Thymus (tissue), 11 donors: ENCODE results near the gene ZNF48. TPM values are rescaled to one million over a fixed set of nuclear protein-coding genes. Genes with fewer than 3 reads are reported as not detected.
A peak's percentile ranks its signal among the peaks of the same experiment; 100 is the strongest.
"Not testable (repeated sequence)": the region's sequence is repeated elsewhere in the genome, so short reads cannot be mapped to it uniquely, and the experiment has no call there.

Source experiments
- DNase-seq, 9 donors: peaks; one replicate each; pipeline ENCODE4 v3.0.0-alpha.2; 2013; ENCODE audit warnings: low spot score in 9 of 9, low read depth in 6 of 9, missing footprints in 1 of 9
- H3K27ac ChIP-seq, 2 donors: one replicate each; pipeline ENCODE4 v1.5.1; 2013; ENCODE audit warnings: control low read depth in 1 of 2, low read depth in 1 of 2, low read length in 1 of 2, mild to moderate bottlenecking in 1 of 2, moderate library complexity in 1 of 2
- H3K27me3 ChIP-seq, 2 donors: one replicate each; pipeline ENCODE4 v1.5.1; 2013; ENCODE audit warnings: low read length in 1 of 2; ENCODE audit not compliant: control insufficient read depth in 2 of 2, insufficient read depth in 1 of 2
- H3K36me3 ChIP-seq, 2 donors: one replicate each; pipeline ENCODE4 v1.5.1; 2013; ENCODE audit warnings: low read length in 1 of 2, mild to moderate bottlenecking in 1 of 2, moderate library complexity in 1 of 2; ENCODE audit not compliant: control insufficient read depth in 2 of 2, insufficient read depth in 2 of 2
- H3K4me1 ChIP-seq, 2 donors: one replicate each; pipeline ENCODE4 v1.5.1; 2013; ENCODE audit warnings: low read length in 2 of 2; ENCODE audit not compliant: control insufficient read depth in 2 of 2, insufficient read depth in 2 of 2
- H3K4me3 ChIP-seq, 2 donors: one replicate each; pipeline ENCODE4 v1.5.1; 2013; ENCODE audit warnings: low read length in 2 of 2, control low read depth in 1 of 2, mild to moderate bottlenecking in 1 of 2
- H3K9me3 ChIP-seq, 2 donors: one replicate each; pipeline ENCODE4 v1.5.1; 2013; ENCODE audit warnings: low read length in 1 of 2, mild to moderate bottlenecking in 1 of 2; ENCODE audit not compliant: control insufficient read depth in 2 of 2, insufficient read depth in 1 of 2
- WGBS: extraction: QIAGEN DNeasy Blood & Tissue Kit; methylation state at CpG from one replicate; pipeline ENCODE4 v1.1.7; 2013; 5-methylcytosine and 5-hydroxymethylcytosine counted together
- polyA plus RNA-seq: library from polyadenylated mRNA; stranded (reverse); fragments of 200-250 nt; gene quantifications from one replicate; pipeline ENCODE4 v1.2.3, GENCODE V29; 2013
- total RNA-seq: library from RNA; stranded (reverse); fragments of 120-200 nt; gene quantifications from one replicate; pipeline ENCODE4 v1.2.4, GENCODE V29; 2013
- donor health status: healthy.

The ZNF48 gene
- total and polyA plus RNA-seq, 2 donors = 5.9 to 12.9 TPM

DNA sequence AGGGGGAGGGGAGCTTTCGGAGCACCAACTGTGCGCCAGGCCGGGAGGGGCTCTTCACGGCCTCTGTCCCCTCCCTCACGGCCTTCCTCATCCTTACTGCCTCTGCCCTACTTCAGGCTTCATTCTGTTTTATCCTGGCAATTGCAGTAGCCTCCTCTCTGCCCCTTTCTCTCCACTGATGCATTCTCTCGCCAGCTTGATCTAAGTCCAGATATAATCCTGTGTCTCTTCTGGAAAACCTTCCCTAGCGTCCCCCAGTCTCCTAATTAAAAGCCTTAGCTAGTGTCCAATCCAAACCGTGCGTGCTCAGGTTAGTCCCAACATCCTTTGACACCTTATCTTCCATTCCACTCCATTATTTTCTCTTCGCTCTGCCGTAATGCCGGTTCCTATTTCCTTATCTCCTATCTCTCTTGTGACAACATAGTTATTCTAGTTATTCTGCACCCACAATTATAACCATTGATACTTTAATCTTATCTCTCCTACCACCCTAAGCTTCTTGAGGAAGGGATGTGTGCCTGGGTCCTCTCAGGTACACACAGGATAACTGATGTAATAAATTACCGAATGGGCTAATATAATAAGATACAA, 869 bp downstream of the ZNF48 start:
- Histone ChIP-seq H3K27me3 (peaks cover 0 to 15% of the 10 kb centered on the region in 2 donors), H3K4me1 (peaks cover 25 to 54% of the 10 kb centered on the region in 2 donors), H3K27ac (no peak overlapping the region), H3K9me3 (peaks cover 0 to 4% of the 10 kb centered on the region in 2 donors), H3K36me3 (peaks cover 16 to 18% of the 10 kb centered on the region in 2 donors), H3K4me3 (peak overlapping the region; percentile 78 to 99)
- peak in 1 of 9 donors; percentile 26 for DNase-seq
- 40% methylated on average over 13 of the region's 13 CpGs for WGBS

DNA sequence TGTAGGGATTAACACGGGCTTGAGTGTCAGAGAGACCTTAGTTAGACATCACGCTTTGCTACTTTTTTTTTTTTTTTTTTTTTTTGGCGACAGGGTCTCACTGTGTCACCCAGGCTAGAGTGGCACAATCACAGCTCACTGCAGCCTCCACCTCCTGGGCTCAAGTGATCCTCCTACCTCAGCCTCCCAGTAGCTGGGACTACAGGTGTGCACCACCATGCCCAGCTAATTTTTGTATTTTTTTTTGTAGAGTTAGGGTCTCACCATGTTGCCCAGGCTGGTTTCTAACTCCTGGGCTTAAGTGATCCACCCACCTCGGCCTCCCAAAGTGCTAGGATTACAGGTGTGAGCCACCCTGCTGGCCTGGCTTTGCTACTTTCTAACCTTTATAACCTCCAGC, 1.4 kb downstream of the ZNF48 start:
- Histone ChIP-seq H3K36me3 (peaks cover 16 to 18% of the 10 kb centered on the region in 2 donors), H3K4me1 (peaks cover 25 to 54% of the 10 kb centered on the region in 2 donors)

DNA sequence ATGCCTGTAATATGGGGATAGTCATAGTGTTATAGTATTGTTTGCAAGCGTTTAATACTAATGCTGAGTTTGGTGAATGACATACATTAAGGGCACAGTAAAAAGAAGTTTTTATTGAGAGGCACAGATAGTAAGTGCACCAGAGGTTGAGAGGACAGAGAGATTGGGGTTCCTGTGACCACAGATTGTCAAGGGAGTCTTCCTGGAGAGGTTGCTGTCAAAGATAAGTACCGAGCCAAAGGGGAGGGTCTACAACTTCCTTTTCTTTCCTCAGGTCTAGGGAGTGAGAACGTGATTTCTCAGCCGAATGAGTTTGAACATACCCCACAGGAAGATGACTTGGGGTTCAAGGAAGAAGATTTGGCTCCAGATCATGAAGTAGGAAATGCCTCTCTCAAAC, 1.8 kb downstream of the ZNF48 start:
- no peak overlapping the region for H3K27ac ChIP-seq
- DNase-seq = no peak
- H3K9me3 ChIP-seq = peaks cover 0 to 4% of the 10 kb centered on the region in 2 donors
- H3K27me3 ChIP-seq = peaks cover 0 to 17% of the 10 kb centered on the region in 2 donors
- peaks cover 16 to 18% of the 10 kb centered on the region in 2 donors for H3K36me3 ChIP-seq
- 47% methylated on average over 4 of the region's 4 CpGs for WGBS
- H3K4me1 ChIP-seq = peaks cover 25 to 54% of the 10 kb centered on the region in 2 donors
- no peak overlapping the region for H3K4me3 ChIP-seq

More for the DNA sequence above, 1.4 kb downstream of the ZNF48 start:
- 94% methylated on average over 4 of the region's 4 CpGs for WGBS
- not testable (repeated sequence) for H3K27ac ChIP-seq, H3K4me3 ChIP-seq, DNase-seq, H3K9me3 ChIP-seq
- peaks cover 0 to 17% of the 10 kb centered on the region in 2 donors for H3K27me3 ChIP-seq

DNA sequence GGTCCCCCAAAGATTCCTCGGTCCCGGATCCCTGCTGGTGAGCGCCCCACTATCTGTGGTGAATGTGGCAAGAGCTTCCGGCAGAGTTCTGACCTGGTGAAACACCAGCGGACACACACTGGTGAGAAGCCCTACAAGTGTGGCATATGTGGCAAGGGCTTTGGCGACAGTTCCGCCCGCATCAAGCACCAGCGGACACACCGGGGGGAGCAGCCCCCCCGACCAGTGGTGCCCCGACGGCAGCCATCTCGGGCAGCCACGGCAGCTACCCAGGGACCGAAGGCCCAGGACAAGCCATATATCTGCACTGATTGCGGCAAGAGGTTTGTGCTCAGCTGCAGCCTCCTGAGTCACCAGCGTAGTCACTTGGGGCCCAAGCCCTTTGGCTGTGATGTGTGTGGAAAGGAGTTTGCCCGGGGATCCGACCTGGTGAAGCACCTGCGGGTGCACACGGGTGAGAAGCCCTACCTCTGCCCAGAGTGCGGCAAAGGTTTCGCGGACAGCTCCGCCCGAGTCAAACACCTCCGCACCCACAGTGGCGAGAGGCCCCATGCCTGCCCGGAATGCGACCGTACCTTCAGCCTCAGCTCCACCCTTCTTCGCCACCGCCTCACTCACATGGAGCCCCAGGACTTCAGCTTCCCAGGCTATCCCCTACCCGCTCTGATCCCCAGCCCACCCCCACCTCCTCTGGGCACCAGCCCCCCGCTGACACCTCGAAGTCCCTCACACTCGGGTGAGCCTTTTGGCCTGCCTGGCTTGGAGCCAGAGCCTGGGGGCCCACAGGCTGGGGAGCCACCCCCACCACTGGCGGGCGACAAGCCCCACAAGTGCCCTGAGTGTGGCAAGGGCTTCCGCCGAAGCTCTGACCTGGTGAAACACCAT, 2.8 kb downstream of the ZNF48 start:
- peaks cover 0 to 4% of the 10 kb centered on the region in 2 donors for H3K9me3 ChIP-seq
- H3K36me3 ChIP-seq = peaks cover 16 to 18% of the 10 kb centered on the region in 2 donors
- H3K27ac ChIP-seq = no peak overlapping the region
- H3K4me1 ChIP-seq = peaks cover 25 to 54% of the 10 kb centered on the region in 2 donors
- WGBS = 98% methylated on average over 42 of the region's 42 CpGs
- H3K4me3 ChIP-seq = no peak overlapping the region
- peaks cover 0 to 17% of the 10 kb centered on the region in 2 donors for H3K27me3 ChIP-seq
- no peak for DNase-seq

- peaks cover 25 to 51% of the 10 kb centered on the region in 2 donors for H3K4me1 ChIP-seq
- peaks cover 16 to 18% of the 10 kb centered on the region in 2 donors for H3K36me3 ChIP-seq
- H3K4me3 ChIP-seq = no peak overlapping the region
- 92% methylated on average over 23 of the region's 23 CpGs for WGBS
- H3K9me3 ChIP-seq = peaks cover 0 to 4% of the 10 kb centered on the region in 2 donors
- no peak for DNase-seq
- H3K27me3 ChIP-seq = peaks cover 0 to 17% of the 10 kb centered on the region in 2 donors
- no peak overlapping the region for H3K27ac ChIP-seq
Observed at GRCh38 chr16:30398661-30399434, 3.6 kb downstream of the ZNF48 start.

- Histone ChIP-seq H3K4me3 (peak overlapping the region; percentile 53 to 60), H3K9me3 (peaks cover 0 to 4% of the 10 kb centered on the region in 2 donors), H3K36me3 (peaks cover 16 to 18% of the 10 kb centered on the region in 2 donors), H3K4me1 (peaks cover 20 to 43% of the 10 kb centered on the region in 2 donors), H3K27me3 (peaks cover 0 to 17% of the 10 kb centered on the region in 2 donors), H3K27ac (peak overlapping the region; percentile 77 to 83)
- DNase-seq = no peak
- 22% methylated on average over 12 of the region's 12 CpGs for WGBS
Observed at GRCh38 chr16:30399435-30400186, 4.4 kb downstream of the ZNF48 start.

DNA sequence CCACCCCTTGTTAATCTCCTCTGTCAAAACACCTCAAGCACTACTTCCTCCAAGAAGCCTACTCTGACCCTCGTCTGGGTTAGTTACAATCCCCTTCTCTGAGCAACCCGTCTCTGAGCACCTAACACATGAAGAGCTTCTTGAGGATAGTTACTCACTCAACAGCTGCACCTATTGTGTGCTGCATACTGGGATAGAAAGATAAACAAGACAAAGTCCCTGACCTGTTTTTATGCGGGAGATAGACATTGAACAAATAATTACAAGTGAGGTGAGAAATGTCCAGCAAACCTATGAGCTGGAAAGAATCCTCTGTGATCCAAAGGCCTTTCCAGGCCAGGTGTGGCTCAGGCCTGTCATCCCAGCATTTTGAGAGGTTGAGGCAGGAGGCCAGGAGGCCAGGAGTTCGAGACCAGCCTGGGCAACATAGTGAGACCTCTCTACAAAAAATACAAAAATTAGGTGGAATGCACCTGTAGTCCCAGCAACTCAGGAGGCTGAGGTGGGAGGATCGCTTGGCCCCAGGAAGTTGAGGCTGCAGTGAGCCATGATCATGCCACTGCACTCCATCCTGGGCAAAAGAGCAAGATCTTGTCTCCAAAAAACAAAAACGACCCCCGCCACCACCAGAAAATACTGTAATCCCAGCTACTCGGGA, 6.7 kb downstream of the ZNF48 start:
- 92% methylated on average over 8 of the region's 8 CpGs for WGBS

DNA sequence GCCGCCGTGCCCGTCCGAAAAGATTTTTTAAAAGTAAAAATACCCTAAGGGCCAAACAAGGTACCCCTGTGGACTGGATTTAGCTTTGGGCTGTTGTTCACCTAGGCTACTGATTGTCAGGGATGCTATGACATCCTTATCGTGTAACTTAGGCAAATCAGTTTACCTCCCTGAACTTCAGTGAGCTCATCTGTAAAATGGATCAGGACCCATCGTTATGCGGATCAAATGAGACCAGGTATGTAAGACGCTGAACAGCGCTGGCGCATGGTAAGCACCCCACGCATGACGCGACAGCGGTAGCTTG, 11.5 kb downstream of the ZNF48 start:
- WGBS = 21% methylated on average over 14 of the region's 14 CpGs
- Histone ChIP-seq H3K36me3 (peaks cover under 1 to 8% of the 10 kb centered on the region in 2 donors), H3K4me3 (peak overlapping the region; percentile 61 to 76), H3K27me3 (no peaks in the 10 kb centered on the region), H3K9me3 (no peaks in the 10 kb centered on the region), H3K27ac (peak overlapping the region; percentile 53 to 87), H3K4me1 (peaks cover 9 to 25% of the 10 kb centered on the region in 2 donors)
- DNase-seq = no peak

More for the DNA sequence above, 6.7 kb downstream of the ZNF48 start:
- peaks cover 0 to 4% of the 10 kb centered on the region in 2 donors for H3K9me3 ChIP-seq
- no peak overlapping the region for H3K4me3 ChIP-seq
- H3K27me3 ChIP-seq = peaks cover 0 to 17% of the 10 kb centered on the region in 2 donors
- H3K4me1 ChIP-seq = peaks cover 18 to 34% of the 10 kb centered on the region in 2 donors
- H3K36me3 ChIP-seq = peaks cover 16 to 18% of the 10 kb centered on the region in 2 donors
- no peak for DNase-seq
- no peak overlapping the region for H3K27ac ChIP-seq
